K562 (cell line): Measurements from ENCODE around the gene ZDHHC1. TPM values are rescaled to one million over a fixed set of nuclear protein-coding genes. Genes with fewer than 3 reads are reported as not detected.

Experiments used
- CBX5 ChIP-seq: IDR thresholded peaks from 2 replicates; pipeline ENCODE4 v1.6.1; 2014; ENCODE audit warnings: low read depth, borderline replicate concordance
- DIDO1 ChIP-seq: fragments of 450-650 bp; IDR thresholded peaks from 2 replicates; pipeline ENCODE4 v1.6.1; 2016; ENCODE audit warnings: low read depth, missing biosample characterization, missing genetic modification characterization
- E2F6 ChIP-seq, 2 experiments: IDR thresholded peaks; 2 replicates each; pipeline ENCODE4 v1.6.1; 2011; ENCODE audit warnings: borderline replicate concordance in 1 of 2, control low read depth in 1 of 2, low read depth in 1 of 2, low read length in 1 of 2, mild to moderate bottlenecking in 1 of 2, mixed read lengths in 1 of 2, moderate library complexity in 1 of 2; ENCODE audit not compliant: insufficient read depth in 1 of 2, insufficient read length in 1 of 2, poor library complexity in 1 of 2, severe bottlenecking in 1 of 2; ENCODE audit errors: extremely low read depth in 1 of 2
- ELF4 ChIP-seq: fragments of 450-650 bp; formaldehyde crosslinking; IDR thresholded peaks from 2 replicates; pipeline ENCODE4 v1.4.0; 2022; ENCODE audit warnings: missing genetic modification characterization
- HDAC3 ChIP-seq: fragments of 450-650 bp; IDR thresholded peaks from 2 replicates; pipeline ENCODE4 v1.6.1; 2018; ENCODE audit warnings: borderline replicate concordance, mild to moderate bottlenecking, moderate library complexity; ENCODE audit not compliant: partially characterized antibody
- HLTF ChIP-seq: fragments of 450-650 bp; IDR thresholded peaks from 2 replicates; pipeline ENCODE4 v1.6.1; 2016
- HMBOX1 ChIP-seq: sonication (generic); IDR thresholded peaks from 2 replicates; pipeline ENCODE4 v1.6.1; 2016
- ID3 ChIP-seq, 2 experiments: fragments of 250-450 bp in 1 of 2; fragments of 450-650 bp in 1 of 2; sonication (Bioruptor Pico) in 1 of 2; IDR thresholded peaks; 2 replicates each; pipeline versions ENCODE4 v1.6.1 to v1.8.0; 2016 to 2021; ENCODE audit warnings: mild to moderate bottlenecking in 2 of 2, moderate library complexity in 2 of 2, missing compliant biosample characterization in 1 of 2, missing genetic modification characterization in 1 of 2
- IRF9 ChIP-seq: fragments of 450-650 bp; IDR thresholded peaks from 2 replicates; pipeline ENCODE4 v1.6.1; 2016; ENCODE audit warnings: missing biosample characterization, missing genetic modification characterization
- MAFG ChIP-seq: fragments of 450-650 bp; conservative IDR thresholded peaks from 2 replicates; pipeline ENCODE4 v1.6.1; 2016; ENCODE audit warnings: missing genetic modification characterization, missing compliant biosample characterization
- MLX ChIP-seq, 2 experiments: fragments of 450-650 bp in 1 of 2; sonication (generic) in 1 of 2; formaldehyde crosslinking; conservative IDR thresholded peaks; 2 replicates each; pipeline versions ENCODE4 v1.4.0 to v1.8.1; 2020 to 2022; ENCODE audit warnings: mild to moderate bottlenecking in 1 of 2, missing genetic modification reagents in 1 of 2
- NFYB ChIP-seq: IDR thresholded peaks from 2 replicates; pipeline ENCODE4 v1.6.1; 2011; ENCODE audit warnings: mild to moderate bottlenecking, moderate library complexity; ENCODE audit not compliant: insufficient read length; ENCODE audit errors: extremely low read depth
- RBM39 ChIP-seq: fragments of 200-400 bp; formaldehyde crosslinking; optimal IDR thresholded peaks from 2 replicates; pipeline ENCODE3; 2018; ENCODE audit warnings: low read depth, low read length
- RUNX1 ChIP-seq: sonication (generic); IDR thresholded peaks from 2 replicates; pipeline ENCODE4 v1.6.1; 2016; ENCODE audit warnings: antibody characterized with exemption, low read depth
- SFPQ ChIP-seq: fragments of 200-400 bp; formaldehyde crosslinking; IDR thresholded peaks from 2 replicates; pipeline ENCODE4 v1.6.1; 2017; ENCODE audit warnings: mild to moderate bottlenecking, low read depth, low read length, moderate library complexity
- SPI1 ChIP-seq: IDR thresholded peaks from 2 replicates; pipeline ENCODE4 v1.6.1; 2011; ENCODE audit warnings: low read depth, low read length, control low read depth, borderline replicate concordance
- WHSC1 ChIP-seq: IDR thresholded peaks from one replicate; pipeline ENCODE4 v1.6.1; 2012; ENCODE audit warnings: low read length, control low read depth, inconsistent platforms
- YY1 ChIP-seq, 3 experiments: IDR thresholded peaks; 2 replicates each; pipeline ENCODE4 v1.6.1; 2011; ENCODE audit warnings: low read length in 2 of 3, mild to moderate bottlenecking in 2 of 3, moderate library complexity in 2 of 3, borderline replicate concordance in 1 of 3, control low read depth in 1 of 3, low read depth in 1 of 3; ENCODE audit not compliant: insufficient read depth in 3 of 3, insufficient replicate concordance in 2 of 3, control insufficient read depth in 1 of 3, insufficient read length in 1 of 3; ENCODE audit errors: extremely low read depth in 1 of 3
- ZNF140 ChIP-seq: fragments of 250-450 bp; sonication (Bioruptor Pico); IDR thresholded peaks from 2 replicates; pipeline ENCODE4 v1.8.0; 2021; ENCODE audit warnings: moderate library complexity, mild to moderate bottlenecking, inconsistent platforms
- polyA plus RNA-seq, 8 experiments: library from polyadenylated mRNA; depleted of rRNA in 4 of 8; stranded (reverse) in 5 of 8; unstranded in 3 of 8; fragments of >200 nt; fragmentation: Nextera tagmentation in 2 of 8; fragmentation: Illumina TruSeq in 1 of 8; extraction: Ambion mirVana in 2 of 8; extraction: Trizol in 1 of 8; gene quantifications; 2 replicates each; pipeline versions ENCODE4 v1.2.1 to v1.2.3, GENCODE V29; 2011 to 2014; ENCODE audit warnings: inconsistent platforms in 1 of 8, missing spikeins in 1 of 8
- total RNA-seq, 7 experiments: library from RNA; depleted of rRNA in 6 of 7; stranded (reverse); fragments of >200 nt in 6 of 7; fragmentation: Illumina TruSeq in 2 of 7; extraction: Trizol in 2 of 7; gene quantifications; 2 replicates each; pipeline versions ENCODE4 v1.2.1 to v1.2.3, GENCODE V29; 2011 to 2021; ENCODE audit warnings: low replicate concordance in 1 of 7

The ZDHHC1 gene
- total and polyA plus RNA-seq, 9 of the 15 experiments (the other 6 are each of a cell fraction or from before 2014, with no cell fraction given), result 0.06 to 0.77 (median 0.25) TPM; not detected in 4

- TF ChIP-seq E2F6 (IDR thresholded peaks at IDR 0.05; ENCODE audit: borderline replicate concordance in 1 of 2, extremely low read depth in 1 of 2, insufficient read depth in 1 of 2, insufficient read length in 1 of 2, low read depth in 1 of 2, low read length in 1 of 2, poor library complexity in 1 of 2, severe bottlenecking in 1 of 2) (no peak), SFPQ (no peak), IRF9 (tag) (no peak), SPI1 (peak; percentile 46; the same call in 1 of the 2 replicates), CBX5 (no peak), RUNX1 (no peak), DIDO1 (no peak), HDAC3 (no peak), MAFG (tag) (no peak), MLX (CRISPR knock-in tag; conservative IDR thresholded peaks at IDR 0.05) (no peak), ID3 (CRISPR knock-in tag; IDR thresholded peaks at IDR 0.05) (no peak), ID3 (tag; IDR thresholded peaks at IDR 0.05) (no peak), NFYB (no peak), RBM39 (no peak), YY1 (IDR thresholded peaks at IDR 0.05; ENCODE audit: borderline replicate concordance in 1 of 3, control insufficient read depth in 1 of 3, extremely low read depth in 1 of 3, insufficient read depth in 3 of 3, insufficient read length in 1 of 3, insufficient replicate concordance in 2 of 3, low read depth in 1 of 3, low read length in 2 of 3) (peak; percentile 27 to 71 (median 56)), ELF4 (CRISPR knock-in tag) (no peak), ZNF140 (CRISPR knock-in tag) (no peak), HLTF (no peak), HMBOX1 (no peak), WHSC1 (no peak)
These were observed 31.3 kb upstream of the ZDHHC1 start (continued) for GRCh38 chr16:67447508-67448076.
